GM18907 (cell line): ENCODE data around the gene GNS.

Experiments used
- ATAC-seq: cut with Tn5 transposase; IDR thresholded peaks from one replicate; pipeline ENCODE4 v1.9.1; 2021; ENCODE audit warnings: mild to moderate bottlenecking, moderate library complexity; ENCODE audit not compliant: unreplicated experiment

The GNS gene

GRCh38 chr12:64739778-64740177, 19.4 kb downstream of the GNS start:
- no peak for ATAC-seq

GRCh38 chr12:64737539-64737938, 21.7 kb downstream of the GNS start:
- ATAC-seq, result no peak

- no peak for ATAC-seq
Measured at GRCh38 chr12:64736771-64737170, 22.4 kb downstream of the GNS start.

- no peak for ATAC-seq
Measured at GRCh38 chr12:64735442-64735841, 23.8 kb downstream of the GNS start.

GRCh38 chr12:64733857-64734256, 25.3 kb downstream of the GNS start:
- ATAC-seq, result no peak

- ATAC-seq, result no peak
Measured at GRCh38 chr12:64731683-64732082, 27.5 kb downstream of the GNS start.

GRCh38 chr12:64730588-64730969, 28.6 kb downstream of the GNS start:
- peak; percentile 8 for ATAC-seq

- peak; percentile 49 for ATAC-seq
Measured at GRCh38 chr12:64729909-64730587, 29.2 kb downstream of the GNS start.

- no peak for ATAC-seq
Measured at GRCh38 chr12:64724201-64724745, 34.9 kb downstream of the GNS start.

- no peak for ATAC-seq
Measured at GRCh38 chr12:64723630-64724029, 35.6 kb downstream of the GNS start.

GRCh38 chr12:64722835-64723234, 36.4 kb downstream of the GNS start:
- no peak for ATAC-seq

GRCh38 chr12:64720884-64721283, 38.3 kb downstream of the GNS start:
- ATAC-seq, result no peak

GRCh38 chr12:64718649-64719048, 40.6 kb downstream of the GNS start:
- no peak for ATAC-seq

GRCh38 chr12:64716839-64717455, 42.3 kb downstream of the GNS start:
- ATAC-seq, result no peak

GRCh38 chr12:64716371-64716770, 42.8 kb downstream of the GNS start:
- no peak for ATAC-seq

- peak; percentile 55 for ATAC-seq
Measured at GRCh38 chr12:64714551-64714968, 44.6 kb downstream of the GNS start.

- ATAC-seq, result no peak
Measured at GRCh38 chr12:64713376-64713775, 45.8 kb downstream of the GNS start.

- ATAC-seq, result no peak
Measured at GRCh38 chr12:64709429-64709828, 49.8 kb downstream of the GNS start.

GRCh38 chr12:64707926-64708325, 51.3 kb downstream of the GNS start:
- no peak for ATAC-seq

- no peak for ATAC-seq
Measured at GRCh38 chr12:64707362-64707761, 51.8 kb downstream of the GNS start.

- no peak for ATAC-seq
Measured at GRCh38 chr12:64706857-64707256, 52.3 kb downstream of the GNS start.

GRCh38 chr12:64706306-64706705, 52.9 kb downstream of the GNS start:
- no peak for ATAC-seq

- ATAC-seq, result no peak
Measured at GRCh38 chr12:64701283-64701682, 57.9 kb downstream of the GNS start.
